H9 (cell line): ENCODE measurements around the gene SCN4A. TPM values are rescaled to one million over a fixed set of nuclear protein-coding genes. Genes with fewer than 3 reads are reported as not detected.

Source experiments
- DNase-seq: peaks from one replicate; pipeline ENCODE4 v3.0.0-alpha.2; 2017
- H2AFZ ChIP-seq: one replicate; pipeline ENCODE4 v1.6.1; 2013; ENCODE audit warnings: mild to moderate bottlenecking, low read length, control low read depth, moderate library complexity
- H2AK5ac ChIP-seq: 2 replicates; pipeline ENCODE4 v1.6.1; 2013; ENCODE audit warnings: low read length, control low read depth, mixed read lengths; ENCODE audit not compliant: insufficient read length
- H2BK120ac ChIP-seq: one replicate; pipeline ENCODE4 v1.6.1; 2013; ENCODE audit warnings: low read depth, mild to moderate bottlenecking, low read length, control low read depth, inconsistent platforms; ENCODE audit not compliant: poor library complexity, severe bottlenecking
- H2BK12ac ChIP-seq: 2 replicates; pipeline ENCODE4 v1.6.1; 2013; ENCODE audit warnings: low read length, control low read depth, mixed read lengths, low read depth; ENCODE audit not compliant: insufficient read length
- H2BK15ac ChIP-seq: 2 replicates; pipeline ENCODE4 v1.6.1; 2013; ENCODE audit warnings: low read depth, low read length, control low read depth
- H2BK20ac ChIP-seq: one replicate; pipeline ENCODE4 v1.6.1; 2013; ENCODE audit warnings: low read depth, mild to moderate bottlenecking, low read length, control low read depth, inconsistent platforms; ENCODE audit not compliant: poor library complexity, severe bottlenecking
- H2BK5ac ChIP-seq: 2 replicates; pipeline ENCODE4 v1.6.1; 2013; ENCODE audit warnings: low read length, control low read depth, mixed read lengths; ENCODE audit not compliant: insufficient read length
- H3K14ac ChIP-seq: 2 replicates; pipeline ENCODE4 v1.6.1; 2013; ENCODE audit warnings: low read length, control low read depth; ENCODE audit not compliant: insufficient read depth
- H3K18ac ChIP-seq: 2 replicates; pipeline ENCODE4 v1.6.1; 2013; ENCODE audit warnings: low read depth, mild to moderate bottlenecking, mixed read lengths, low read length, control low read depth; ENCODE audit not compliant: insufficient read length
- H3K23ac ChIP-seq: 2 replicates; pipeline ENCODE4 v1.6.1; 2013; ENCODE audit warnings: low read length, control low read depth, mixed read lengths, low read depth; ENCODE audit not compliant: insufficient read length
- H3K23me2 ChIP-seq: 2 replicates; pipeline ENCODE4 v1.6.1; 2013; ENCODE audit warnings: low read depth, mild to moderate bottlenecking, mixed read lengths, low read length, control low read depth; ENCODE audit not compliant: insufficient read length, poor library complexity, severe bottlenecking
- H3K27ac ChIP-seq: 2 replicates; pipeline ENCODE4 v1.5.1; 2013; ENCODE audit warnings: low read length, control low read depth, mixed read lengths, low read depth; ENCODE audit not compliant: insufficient read length
- H3K27me3 ChIP-seq: 2 replicates; pipeline ENCODE4 v1.6.1; 2013; ENCODE audit warnings: low read length, control low read depth, inconsistent platforms; ENCODE audit not compliant: insufficient read depth
- H3K4ac ChIP-seq: 2 replicates; pipeline ENCODE4 v1.6.1; 2013; ENCODE audit warnings: low read depth, mild to moderate bottlenecking, control low read depth, inconsistent platforms, low read length, moderate library complexity
- H3K4me1 ChIP-seq: 2 replicates; pipeline ENCODE4 v1.6.1; 2013; ENCODE audit warnings: low read length, control low read depth, inconsistent platforms; ENCODE audit not compliant: insufficient read depth
- H3K4me2 ChIP-seq: 2 replicates; pipeline ENCODE4 v1.6.1; 2013; ENCODE audit warnings: low read length, control low read depth, mixed read lengths; ENCODE audit not compliant: insufficient read length, insufficient read depth
- H3K56ac ChIP-seq: 2 replicates; pipeline ENCODE4 v1.6.1; 2013; ENCODE audit warnings: low read depth, mild to moderate bottlenecking, mixed read lengths, low read length, control low read depth; ENCODE audit not compliant: insufficient read length
- H3K79me1 ChIP-seq: 2 replicates; pipeline ENCODE4 v1.6.1; 2013; ENCODE audit warnings: low read depth, mild to moderate bottlenecking, moderate library complexity, low read length, control low read depth, inconsistent platforms; ENCODE audit not compliant: insufficient read depth, poor library complexity, severe bottlenecking
- H3K79me2 ChIP-seq: 2 replicates; pipeline ENCODE4 v1.6.1; 2013; ENCODE audit warnings: low read length, control low read depth, inconsistent platforms; ENCODE audit not compliant: insufficient read depth
- H3K9ac ChIP-seq: 2 replicates; pipeline ENCODE4 v1.6.1; 2013; ENCODE audit warnings: low read length, control low read depth, mixed read lengths; ENCODE audit not compliant: insufficient read length; ENCODE audit errors: extremely low read depth
- H3K9me3 ChIP-seq: one replicate; pipeline ENCODE4 v1.6.1; 2013; ENCODE audit warnings: low read depth, low read length, inconsistent platforms; ENCODE audit not compliant: control insufficient read depth
- H3T11ph ChIP-seq: one replicate; pipeline ENCODE4 v1.6.1; 2013; ENCODE audit warnings: mild to moderate bottlenecking, low read length, control low read depth, inconsistent platforms
- H4K20me1 ChIP-seq: one replicate; pipeline ENCODE4 v1.6.1; 2013; ENCODE audit not compliant: control insufficient read depth, insufficient read length, insufficient read depth
- H4K5ac ChIP-seq: 2 replicates; pipeline ENCODE4 v1.6.1; 2013; ENCODE audit warnings: low read depth, mild to moderate bottlenecking, mixed read lengths, low read length, control low read depth; ENCODE audit not compliant: insufficient read length
- H4K8ac ChIP-seq: replicated peaks from 2 replicates; pipeline ENCODE4 v1.6.1; 2013; ENCODE audit warnings: low read length, control low read depth, mixed read lengths, low read depth; ENCODE audit not compliant: insufficient read length
- H4K91ac ChIP-seq: 2 replicates; pipeline ENCODE4 v1.6.1; 2013; ENCODE audit warnings: low read depth, mild to moderate bottlenecking, moderate library complexity, mixed read lengths, low read length, control low read depth; ENCODE audit not compliant: insufficient read length
- H3K27ac Mint-ChIP-seq, 3 experiments: 2 replicates in 2 of 3; 3 replicates in 1 of 3; pipeline ENCODE4 v1.8.0; 2020 to 2021; ENCODE audit warnings: mixed read lengths in 3 of 3, mild to moderate bottlenecking in 1 of 3, moderate library complexity in 1 of 3
- H3K27me3 Mint-ChIP-seq: 2 replicates; pipeline ENCODE4 v1.8.0; 2021; ENCODE audit warnings: low read depth, mild to moderate bottlenecking, moderate library complexity, mixed read lengths
- H3K36me3 Mint-ChIP-seq, 3 experiments: 2 replicates in 2 of 3; 3 replicates in 1 of 3; pipeline ENCODE4 v1.8.0; 2020 to 2021; ENCODE audit warnings: low read depth in 3 of 3, mixed read lengths in 3 of 3; ENCODE audit not compliant: insufficient read depth in 1 of 3
- H3K4me1 Mint-ChIP-seq, 2 experiments: 2 replicates each; pipeline ENCODE4 v1.8.0; 2020; ENCODE audit warnings: mixed read lengths in 2 of 2
- H3K4me3 Mint-ChIP-seq, 2 experiments: 2 replicates in 1 of 2; 3 replicates in 1 of 2; pipeline ENCODE4 v1.8.0; 2020 to 2021; ENCODE audit warnings: mild to moderate bottlenecking in 2 of 2, mixed read lengths in 2 of 2, moderate library complexity in 1 of 2
- H3K9me3 Mint-ChIP-seq, 2 experiments: 2 replicates in 1 of 2; 3 replicates in 1 of 2; pipeline ENCODE4 v1.8.0; 2020; ENCODE audit warnings: mild to moderate bottlenecking in 2 of 2, mixed read lengths in 2 of 2, moderate library complexity in 1 of 2
- CTCF ChIP-seq: fragments of 200-600 bp; sonication (generic); conservative IDR thresholded peaks from 3 replicates; pipeline ENCODE4 v1.8.0; 2021; ENCODE audit warnings: antibody characterized with exemption, mild to moderate bottlenecking
- WGBS: extraction: QIAGEN DNeasy Blood & Tissue Kit; methylation state at CpG from one replicate; pipeline ENCODE4 v1.1.7; 2013; ENCODE audit warnings: missing lambda C conversion rate, low lambda C conversion rate, mixed read lengths; ENCODE audit not compliant: insufficient read length; ENCODE audit errors: extremely low coverage; 5-methylcytosine and 5-hydroxymethylcytosine counted together
- total RNA-seq: library from RNA; stranded (reverse); gene quantifications from 2 replicates; pipeline ENCODE4 v1.2.1, GENCODE V29; 2021

The SCN4A gene
- total RNA-seq, 1 experiment from 2014 or later = 5.8 TPM

GRCh38 chr17:63999680-64000531 is 27.2 kb upstream of the SCN4A start:
- Mint-ChIP-seq H3K27me3 (peaks cover 50% of the 10 kb centered on the region), H3K9me3 (no peaks in the 10 kb centered on the region; a peak in 1 of 5 replicates), H3K36me3 (0 out of 7 replicates have a peak, but pooled peaks cover 0 to 2% (median 0%) of the 10 kb centered on the region in 3 experiments), H3K27ac (no peak overlapping the region), H3K4me3 (peak overlapping the region; percentile 87 to 91), H3K4me1 (peaks cover 3 to 15% of the 10 kb centered on the region in 2 experiments)
- no CpG with 5 or more reads among the region's 25 CpGs for WGBS
- H4K5ac ChIP-seq = no peak overlapping the region
- H3K27ac ChIP-seq = no peak overlapping the region
- H3K4me2 ChIP-seq = no peak overlapping the region
- no peak overlapping the region for H3K23ac ChIP-seq
- no peaks in the 10 kb centered on the region for H4K20me1 ChIP-seq
- peak; percentile 25 for DNase-seq
- H3K56ac ChIP-seq = no peak overlapping the region
- H3K23me2 ChIP-seq = peaks cover 11% of the 10 kb centered on the region
- H2BK15ac ChIP-seq = no peak overlapping the region
- H2BK12ac ChIP-seq = no peak overlapping the region
- H4K91ac ChIP-seq = no peak overlapping the region
- no peak overlapping the region for H3T11ph ChIP-seq
- H3K79me1 ChIP-seq = no peaks in the 10 kb centered on the region
- no peak overlapping the region for H2BK120ac ChIP-seq
- H2AFZ ChIP-seq = no peak overlapping the region
- no peak overlapping the region for H3K4ac ChIP-seq
- H3K9me3 ChIP-seq = no peaks in the 10 kb centered on the region
- no peaks in the 10 kb centered on the region for H3K79me2 ChIP-seq
- no peak overlapping the region for H2AK5ac ChIP-seq
- H2BK5ac ChIP-seq = no peak overlapping the region
- no peak overlapping the region for H3K9ac ChIP-seq
- H3K18ac ChIP-seq = no peak overlapping the region
- H4K8ac ChIP-seq = no peak overlapping the region
- H3K4me1 ChIP-seq = 0 out of 2 replicates have a peak, but pooled peaks cover 3% of the 10 kb centered on the region
- H3K27me3 ChIP-seq = peaks cover 6% of the 10 kb centered on the region; the same call in 1 of the 2 replicates
- no peak for TF ChIP-seq CTCF
- no peak overlapping the region for H2BK20ac ChIP-seq
- no peak overlapping the region for H3K14ac ChIP-seq
